ENCODE data around the gene CDH8. TPM values are rescaled to one million over a fixed set of nuclear protein-coding genes. Genes with fewer than 3 reads are reported as not detected.

The CDH8 gene
- total and polyA plus RNA-seq, 2 donors (not counting 3 experiments of a cell fraction or from before 2014, with no cell fraction given): not detected

- TF ChIP-seq GATA2 (IDR thresholded peaks at IDR 0.05; ENCODE audit: insufficient read depth, insufficient read length, low read depth, low read length): no peak
- H3K4me1 ChIP-seq (ENCODE audit: control insufficient read depth, extremely low read depth, insufficient read depth, low read length): no peaks in the 10 kb centered on the region
- no peak for FAIRE-seq
Measured at GRCh38 chr16:61817583-61818278, 218.5 kb downstream of the CDH8 start.

DNA sequence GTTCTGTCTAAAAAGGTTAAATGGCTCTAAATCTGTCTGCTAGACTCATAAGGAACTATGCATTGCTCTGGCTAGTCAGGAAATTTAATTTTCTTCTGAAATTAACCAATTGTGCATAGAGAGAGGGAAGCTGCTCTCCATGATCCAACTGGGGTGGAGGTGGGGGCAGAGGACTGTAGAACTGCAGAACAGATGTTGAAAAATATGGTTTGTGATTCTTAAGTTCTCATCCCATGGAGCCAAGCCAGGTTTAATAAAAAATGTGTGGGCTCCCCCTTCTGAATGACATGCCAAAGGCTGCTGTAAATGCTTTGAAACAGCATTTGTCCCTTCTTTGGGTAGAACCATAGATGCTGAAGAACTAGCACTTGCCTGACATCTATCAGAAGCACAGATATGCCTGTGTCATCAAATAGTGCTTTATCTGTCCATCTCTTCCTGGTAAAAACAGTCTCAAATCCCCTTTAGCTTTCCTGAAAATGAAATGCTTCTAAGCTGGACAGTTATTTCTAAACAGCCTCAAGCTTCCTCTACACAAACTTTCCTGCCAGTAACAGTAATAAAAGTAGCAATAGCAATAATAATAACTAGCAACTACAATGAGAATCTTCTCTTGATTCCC lies 221.4 kb downstream of the CDH8 start:
- no peak overlapping the region for H2AFZ ChIP-seq (ENCODE audit: low read depth, low read length)
- TF ChIP-seq EZH2 (IDR thresholded peaks at IDR 0.05; ENCODE audit: borderline replicate concordance, low read depth, low read length, severe bottlenecking): no peak
- no peak for TF ChIP-seq FOS (IDR thresholded peaks at IDR 0.05; ENCODE audit: borderline replicate concordance, insufficient read depth, low read length)
- TF ChIP-seq, protein P1, sequence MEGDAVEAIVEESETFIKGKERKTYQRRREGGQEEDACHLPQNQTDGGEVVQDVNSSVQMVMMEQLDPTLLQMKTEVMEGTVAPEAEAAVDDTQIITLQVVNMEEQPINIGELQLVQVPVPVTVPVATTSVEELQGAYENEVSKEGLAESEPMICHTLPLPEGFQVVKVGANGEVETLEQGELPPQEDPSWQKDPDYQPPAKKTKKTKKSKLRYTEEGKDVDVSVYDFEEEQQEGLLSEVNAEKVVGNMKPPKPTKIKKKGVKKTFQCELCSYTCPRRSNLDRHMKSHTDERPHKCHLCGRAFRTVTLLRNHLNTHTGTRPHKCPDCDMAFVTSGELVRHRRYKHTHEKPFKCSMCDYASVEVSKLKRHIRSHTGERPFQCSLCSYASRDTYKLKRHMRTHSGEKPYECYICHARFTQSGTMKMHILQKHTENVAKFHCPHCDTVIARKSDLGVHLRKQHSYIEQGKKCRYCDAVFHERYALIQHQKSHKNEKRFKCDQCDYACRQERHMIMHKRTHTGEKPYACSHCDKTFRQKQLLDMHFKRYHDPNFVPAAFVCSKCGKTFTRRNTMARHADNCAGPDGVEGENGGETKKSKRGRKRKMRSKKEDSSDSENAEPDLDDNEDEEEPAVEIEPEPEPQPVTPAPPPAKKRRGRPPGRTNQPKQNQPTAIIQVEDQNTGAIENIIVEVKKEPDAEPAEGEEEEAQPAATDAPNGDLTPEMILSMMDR (IDR thresholded peaks at IDR 0.05; ENCODE audit: extremely low read depth in 1 of 2, insufficient read depth in 1 of 2, low read depth in 1 of 2, low read length in 2 of 2): no peak
- no peak for TF ChIP-seq JUN (IDR thresholded peaks at IDR 0.05; ENCODE audit: borderline replicate concordance, insufficient read depth, insufficient read length, low read depth)
- no peak for TF ChIP-seq POLR2A (IDR thresholded peaks at IDR 0.05; ENCODE audit: low read depth, low read length)
- TF ChIP-seq GATA2 (IDR thresholded peaks at IDR 0.05; ENCODE audit: insufficient read depth, insufficient read length, low read depth, low read length): no peak
- TF ChIP-seq POLR2AphosphoS5 (IDR thresholded peaks at IDR 0.05; ENCODE audit: insufficient read depth, low read depth, low read length): no peak
- TF ChIP-seq, protein P2, sequence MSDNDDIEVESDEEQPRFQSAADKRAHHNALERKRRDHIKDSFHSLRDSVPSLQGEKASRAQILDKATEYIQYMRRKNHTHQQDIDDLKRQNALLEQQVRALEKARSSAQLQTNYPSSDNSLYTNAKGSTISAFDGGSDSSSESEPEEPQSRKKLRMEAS (IDR thresholded peaks at IDR 0.05; ENCODE audit: insufficient read depth, insufficient read length): no peak
- no peak for TF ChIP-seq MYC (IDR thresholded peaks at IDR 0.05; ENCODE audit: low read depth, low read length)
- no peaks in the 10 kb centered on the region for H3K9me1 ChIP-seq (replicated peaks; ENCODE audit: control insufficient read depth, extremely low read depth, insufficient read depth, low read length)
- ChIA-PET POLR2A (no interaction called here), CTCF (no interaction called here)
- FAIRE-seq (no peak), DNase-seq (ENCODE audit: low read depth, low spot score) (no peak)
- dilution Hi-C loops (cut with MboI; ENCODE audit: extremely low pct_ligation_motif_present, low sequenced_read_pairs): no loop called here
- BruUV-seq (replicated peaks): no TSS peak
- no peak overlapping the region for H3K27ac ChIP-seq (ENCODE audit: insufficient read depth, low read depth, low read length)
- no peak overlapping the region for H3K4me3 ChIP-seq (replicated peaks in 1 of 3; ENCODE audit: insufficient read depth in 1 of 3, low read depth in 1 of 3, low read length in 3 of 3)
- no peaks in the 10 kb centered on the region for H3K4me1 ChIP-seq (ENCODE audit: control insufficient read depth, extremely low read depth, insufficient read depth, low read length)
- H3K36me3 ChIP-seq (ENCODE audit: control insufficient read depth in 2 of 2, extremely low read depth in 1 of 2, insufficient read depth in 2 of 2, low read length in 2 of 2): no peaks in the 10 kb centered on the region
- no peaks in the 10 kb centered on the region for H4K20me1 ChIP-seq (replicated peaks; ENCODE audit: control insufficient read depth, extremely low read depth, insufficient read depth, low read length)
- intact Hi-C loops (cut with micrococcal nuclease): no loop called here
- H3K4me2 ChIP-seq (ENCODE audit: insufficient read depth, low read length): no peak overlapping the region
- H3K9me3 ChIP-seq (replicated peaks; ENCODE audit: control insufficient read depth, insufficient read depth, low read length): no peaks in the 10 kb centered on the region
- H3K9ac ChIP-seq (replicated peaks; ENCODE audit: extremely low read depth, insufficient read depth, low read length): no peak overlapping the region
- no peaks in the 10 kb centered on the region for H3K27me3 ChIP-seq (ENCODE audit: control insufficient read depth in 2 of 2, insufficient read depth in 2 of 2, low read length in 2 of 2)
- H3K79me2 ChIP-seq (ENCODE audit: control insufficient read depth, insufficient read depth, low read length): no peaks in the 10 kb centered on the region

More at GRCh38 chr16:61817583-61818278, 218.5 kb downstream of the CDH8 start:
- Histone ChIP-seq H3K9ac (replicated peaks; ENCODE audit: extremely low read depth, insufficient read depth, low read length) (no peak overlapping the region), H3K27me3 (ENCODE audit: control insufficient read depth in 2 of 2, insufficient read depth in 2 of 2, low read length in 2 of 2) (no peaks in the 10 kb centered on the region), H3K4me3 (replicated peaks in 1 of 3; ENCODE audit: insufficient read depth in 1 of 3, low read depth in 1 of 3, low read length in 3 of 3) (no peak overlapping the region), H3K79me2 (ENCODE audit: control insufficient read depth, insufficient read depth, low read length) (no peaks in the 10 kb centered on the region), H3K36me3 (ENCODE audit: control insufficient read depth in 2 of 2, extremely low read depth in 1 of 2, insufficient read depth in 2 of 2, low read length in 2 of 2) (no peaks in the 10 kb centered on the region), H3K9me1 (replicated peaks; ENCODE audit: control insufficient read depth, extremely low read depth, insufficient read depth, low read length) (no peaks in the 10 kb centered on the region), H4K20me1 (replicated peaks; ENCODE audit: control insufficient read depth, extremely low read depth, insufficient read depth, low read length) (no peaks in the 10 kb centered on the region), H3K27ac (ENCODE audit: insufficient read depth, low read depth, low read length) (no peak overlapping the region), H3K4me2 (ENCODE audit: insufficient read depth, low read length) (no peak overlapping the region), H3K9me3 (replicated peaks; ENCODE audit: control insufficient read depth, insufficient read depth, low read length) (no peaks in the 10 kb centered on the region), H2AFZ (ENCODE audit: low read depth, low read length) (no peak overlapping the region)
- dilution Hi-C loops (cut with MboI; ENCODE audit: extremely low pct_ligation_motif_present, low sequenced_read_pairs): no loop called here
- POLR2A ChIA-PET: no interaction called here
- DNase-seq (ENCODE audit: low read depth, low spot score): no peak
- BruUV-seq (replicated peaks): no TSS peak
- CTCF ChIA-PET: no interaction called here
- intact Hi-C loops (cut with micrococcal nuclease): no loop called here
